Measurements from ENCODE around the gene ATP1A4. TPM values are rescaled to one million over a fixed set of nuclear protein-coding genes. Genes with fewer than 3 reads are reported as not detected.

ATP1A4 gene
- total RNA-seq, 1 donor from 2014 or later = not detected

GRCh38 chr1:160166166-160166868, 14.9 kb downstream of the ATP1A4 start:
- Histone ChIP-seq H3K27me3 (ENCODE audit: control insufficient read depth, insufficient read depth, low read length) (no peaks in the 10 kb centered on the region), H3K36me3 (ENCODE audit: control insufficient read depth, insufficient read depth, low read length) (no peaks in the 10 kb centered on the region), H3K4me3 (ENCODE audit: low read depth, low read length) (no peak overlapping the region)
- no peak for DNase-seq (ENCODE audit: low read depth)
- no peak for TF ChIP-seq CTCF (IDR thresholded peaks at IDR 0.05; ENCODE audit: insufficient read depth, low read length, poor library complexity, severe bottlenecking)

GRCh38 chr1:160167056-160167455, 15.7 kb downstream of the ATP1A4 start:
- Histone ChIP-seq H3K36me3 (ENCODE audit: control insufficient read depth, insufficient read depth, low read length) (no peaks in the 10 kb centered on the region), H3K4me3 (ENCODE audit: low read depth, low read length) (no peak overlapping the region), H3K27me3 (ENCODE audit: control insufficient read depth, insufficient read depth, low read length) (no peaks in the 10 kb centered on the region)
- DNase-seq (ENCODE audit: low read depth) = no peak
- no peak for TF ChIP-seq CTCF (IDR thresholded peaks at IDR 0.05; ENCODE audit: insufficient read depth, low read length, poor library complexity, severe bottlenecking)

DNA sequence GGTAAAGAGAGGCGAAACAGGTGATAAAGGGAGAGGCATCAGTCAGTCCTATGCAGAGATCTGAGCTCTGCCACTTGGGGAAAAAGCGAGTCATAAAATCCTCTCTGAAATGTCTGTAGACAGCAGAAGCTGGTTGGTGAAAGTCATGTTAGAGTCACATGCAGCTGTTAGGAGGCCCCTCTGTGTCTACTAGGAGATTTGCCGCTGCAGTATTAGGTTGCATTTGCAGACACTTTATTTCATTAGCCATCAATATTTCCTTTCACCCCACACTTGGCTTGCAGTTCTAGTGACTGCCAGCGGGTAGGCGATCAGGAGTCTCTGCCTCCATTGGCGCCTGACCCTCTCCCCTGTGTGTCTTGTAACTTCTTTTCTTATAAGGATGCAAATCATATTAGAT, 16.2 kb downstream of the ATP1A4 start:
- Histone ChIP-seq H3K4me3 (ENCODE audit: low read depth, low read length) (no peak overlapping the region), H3K27me3 (ENCODE audit: control insufficient read depth, insufficient read depth, low read length) (no peaks in the 10 kb centered on the region), H3K36me3 (ENCODE audit: control insufficient read depth, insufficient read depth, low read length) (no peaks in the 10 kb centered on the region)
- TF ChIP-seq CTCF (IDR thresholded peaks at IDR 0.05; ENCODE audit: insufficient read depth, low read length, poor library complexity, severe bottlenecking) = no peak
- DNase-seq (ENCODE audit: low read depth) = no peak

- Histone ChIP-seq H3K4me3 (ENCODE audit: low read depth, low read length) (no peak overlapping the region), H3K27me3 (ENCODE audit: control insufficient read depth, insufficient read depth, low read length) (no peaks in the 10 kb centered on the region), H3K36me3 (ENCODE audit: control insufficient read depth, insufficient read depth, low read length) (no peaks in the 10 kb centered on the region)
- DNase-seq (ENCODE audit: low read depth) = no peak
- no peak for TF ChIP-seq CTCF (IDR thresholded peaks at IDR 0.05; ENCODE audit: insufficient read depth, low read length, poor library complexity, severe bottlenecking)
These were observed 16.6 kb downstream of the ATP1A4 start for GRCh38 chr1:160168016-160168415.

GRCh38 chr1:160168609-160169369, 17.4 kb downstream of the ATP1A4 start:
- DNase-seq (ENCODE audit: low read depth) = no peak
- Histone ChIP-seq H3K36me3 (ENCODE audit: control insufficient read depth, insufficient read depth, low read length) (no peaks in the 10 kb centered on the region), H3K27me3 (ENCODE audit: control insufficient read depth, insufficient read depth, low read length) (no peaks in the 10 kb centered on the region), H3K4me3 (ENCODE audit: low read depth, low read length) (no peak overlapping the region)
- TF ChIP-seq CTCF (IDR thresholded peaks at IDR 0.05; ENCODE audit: insufficient read depth, low read length, poor library complexity, severe bottlenecking) = no peak
